Stimulated activated CD4-positive, alpha-beta T cell treated with anti-CD3 and anti-CD28 coated beads, Interleukin-15, amount 100 ng/mL, for 48 hours (primary cell): ENCODE results near the gene GJC1.
"Not testable (repeated sequence)": the region's sequence is repeated elsewhere in the genome, so short reads cannot be mapped to it uniquely, and the experiment has no call there.

Source experiments
- DNase-seq, 2 donors: peaks; one replicate each; pipeline ENCODE4 v3.0.0-alpha.2; 2020; ENCODE audit warnings: low read depth in 2 of 2

The GJC1 gene

DNA sequence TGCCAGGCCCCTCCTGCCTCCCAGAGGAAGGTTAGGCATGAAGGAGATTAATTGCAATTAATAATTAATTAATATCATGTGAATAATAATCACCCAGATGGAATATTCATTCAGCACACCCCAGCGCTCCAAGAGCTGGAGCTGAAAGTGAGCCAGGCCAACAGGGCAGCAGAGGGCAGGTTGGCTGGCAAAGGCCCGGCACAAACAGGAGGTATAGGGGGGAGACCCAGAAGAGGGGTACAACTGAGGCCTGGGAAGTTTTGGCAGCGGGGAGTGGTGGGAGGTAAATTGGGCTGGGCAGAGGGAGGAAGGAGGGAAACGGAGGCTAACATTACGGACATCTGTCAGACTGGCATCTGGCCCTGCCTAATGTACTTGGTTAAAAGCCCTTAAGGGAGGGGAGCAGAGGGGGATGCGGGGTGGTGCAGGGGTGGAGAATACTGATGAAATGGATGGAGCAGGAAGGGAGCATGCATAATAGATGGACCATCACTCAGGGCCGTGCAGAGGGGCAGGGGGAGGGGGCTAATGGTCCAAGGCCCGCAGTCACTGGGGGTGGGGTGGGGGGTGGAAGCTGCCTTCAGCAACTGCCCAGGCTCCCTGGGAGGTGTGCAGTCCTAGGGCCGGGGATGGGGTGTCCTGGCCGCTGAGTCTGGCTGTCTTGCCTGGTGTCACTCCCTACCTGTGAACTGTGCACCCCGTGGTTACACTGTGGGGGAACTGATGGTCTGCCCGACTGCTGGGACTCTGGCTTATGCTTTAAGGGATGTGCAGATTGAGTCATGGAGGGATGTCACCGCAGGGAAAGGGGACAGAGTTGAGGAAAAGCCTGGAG lies 69.4 kb downstream of the GJC1 start:
- DNase-seq, result no peak

GRCh38 chr17:44759916-44760243 lies 70.2 kb downstream of the GJC1 start:
- DNase-seq, result no peak

GRCh38 chr17:44759086-44759915 lies 70.8 kb downstream of the GJC1 start:
- DNase-seq, result no peak

GRCh38 chr17:44758414-44759085 lies 71.5 kb downstream of the GJC1 start, which contains the start of gene ADAM11:
ADAM11 (plus strand) TSS chr17:44758988; CDS start chr17:44759200, 212 bp downstream.
- no peak for DNase-seq

DNA sequence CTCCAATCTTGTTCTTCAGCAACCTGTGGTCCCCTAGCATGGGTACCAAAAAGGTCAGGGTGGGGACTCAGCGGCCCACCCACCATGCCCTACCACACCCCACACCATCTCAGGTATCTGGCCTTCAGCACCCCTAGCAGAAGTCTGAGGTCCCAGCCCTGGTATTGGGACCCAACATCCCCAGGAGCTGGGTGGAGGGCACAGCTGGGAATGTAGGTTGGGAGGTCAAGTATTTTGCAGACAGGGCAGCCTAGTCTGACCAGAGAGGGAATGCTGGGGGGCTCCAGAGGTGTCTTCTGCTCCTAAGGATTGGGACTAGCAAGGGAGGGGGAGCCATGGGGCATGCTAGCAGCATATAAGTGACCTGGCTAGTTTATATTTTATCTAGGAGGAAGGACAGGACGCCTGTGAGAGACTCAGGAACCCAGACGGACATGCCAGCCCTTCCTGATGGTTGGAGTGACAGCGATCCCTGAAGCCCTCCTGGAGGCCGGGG lies 72.1 kb downstream of the GJC1 start:
- DNase-seq, result no peak

GRCh38 chr17:44757045-44757917 lies 72.8 kb downstream of the GJC1 start:
- DNase-seq, result no peak

- DNase-seq, result not testable (repeated sequence)
Measured at GRCh38 chr17:44755180-44755579, 74.9 kb downstream of the GJC1 start.

- DNase-seq, result no peak
Measured at GRCh38 chr17:44754276-44754675, 75.8 kb downstream of the GJC1 start.

DNA sequence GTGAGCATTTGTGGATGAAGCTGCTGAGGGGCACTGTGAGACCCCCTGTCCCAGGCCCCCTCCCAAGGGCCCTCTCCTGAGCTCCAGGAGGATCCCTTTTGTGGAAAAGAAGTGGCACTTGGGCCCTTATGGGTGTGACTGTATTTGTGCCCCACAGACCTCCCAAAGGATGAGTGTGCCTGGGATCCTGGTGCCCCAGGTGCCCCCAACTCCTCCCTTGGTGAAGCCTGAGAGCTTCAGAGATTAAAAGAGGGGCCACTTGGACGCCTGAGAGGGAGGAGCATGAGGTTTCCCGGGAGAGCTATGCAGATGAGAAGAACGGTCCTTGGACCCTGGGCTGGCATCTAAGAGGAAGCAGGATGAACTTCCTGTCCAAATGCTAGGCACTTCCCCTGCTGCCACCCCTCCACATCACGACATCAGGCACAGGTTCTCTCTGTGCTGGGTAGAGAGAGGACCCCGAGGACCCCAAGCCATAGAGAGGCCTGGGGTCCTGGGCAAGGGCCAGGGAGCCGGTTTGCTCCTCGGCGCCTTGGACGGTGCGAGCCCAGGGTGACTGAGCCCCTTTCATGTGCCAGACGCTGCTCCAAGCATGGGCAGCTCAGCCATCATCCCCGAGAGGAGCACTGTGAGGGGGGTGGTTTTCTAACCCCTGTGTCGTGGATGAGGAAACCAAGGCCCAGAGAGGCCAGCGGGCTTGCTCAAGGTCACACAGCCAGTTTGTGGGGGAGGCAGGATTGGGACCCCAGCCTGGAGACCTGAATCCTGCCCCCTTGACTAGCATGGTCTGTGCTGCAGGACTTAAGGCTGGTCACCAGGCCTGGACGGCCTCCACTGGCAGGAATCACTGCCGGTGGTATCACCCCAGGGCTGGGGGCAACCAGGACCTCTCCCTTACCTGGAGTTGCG lies 76.9 kb downstream of the GJC1 start:
- DNase-seq, result no peak

- DNase-seq, result no peak
Measured at GRCh38 chr17:44751806-44752205, 78.3 kb downstream of the GJC1 start.

- DNase-seq, result no peak
Measured at GRCh38 chr17:44751331-44751730, 78.8 kb downstream of the GJC1 start.

- no peak for DNase-seq
Measured at GRCh38 chr17:44749980-44750318, 80.1 kb downstream of the GJC1 start.

- DNase-seq, result no peak
Measured at GRCh38 chr17:44749076-44749979, 80.8 kb downstream of the GJC1 start.
